Activated B cell treated with CpG ODN at 0.5 μM for 24 hours (primary cell): ENCODE data around the gene DOCK3. TPM values are rescaled to one million over a fixed set of nuclear protein-coding genes. Genes with fewer than 3 reads are reported as not detected.

ENCODE experiments used
- ATAC-seq: fragments of 200-7000 bp; cut with Tn5 transposase; one replicate; pipeline ENCODE4 v1.10.0; 2021; ENCODE audit warnings: low read depth, mild to moderate bottlenecking, moderate library complexity
- CTCF ChIA-PET: fragments of 350-600 bp; sonication (Branson Sonifier 250); formaldehyde crosslinking; loops from one replicate; lab custom pipeline; 2021; ENCODE audit warnings: antibody characterized with exemption; lab: Charles Lee
- POLR2A ChIA-PET: fragments of 350-600 bp; sonication (Branson Sonifier 250); formaldehyde crosslinking; loops from one replicate; lab custom pipeline; 2021; ENCODE audit warnings: antibody characterized with exemption; lab: Charles Lee
- DNase-seq: peaks from one replicate; pipeline ENCODE4 v3.0.0; 2022
- H3K27ac Mint-ChIP-seq: one replicate; pipeline ENCODE4 v1.8.0; 2020; ENCODE audit warnings: mixed read lengths
- H3K27me3 Mint-ChIP-seq: one replicate; pipeline ENCODE4 v1.8.0; 2021; ENCODE audit warnings: mixed read lengths
- H3K36me3 Mint-ChIP-seq: one replicate; pipeline ENCODE4 v1.8.0; 2021; ENCODE audit warnings: low read depth, mixed read lengths
- H3K4me1 Mint-ChIP-seq: one replicate; pipeline ENCODE4 v1.8.0; 2021; ENCODE audit warnings: mixed read lengths
- H3K4me3 Mint-ChIP-seq: one replicate; pipeline ENCODE4 v1.8.0; 2020; ENCODE audit warnings: mild to moderate bottlenecking, mixed read lengths
- H3K9me3 Mint-ChIP-seq: one replicate; pipeline ENCODE4 v1.8.0; 2020; ENCODE audit warnings: mixed read lengths
- CTCF ChIP-seq: fragments of 200-600 bp; IDR thresholded peaks from one replicate; pipeline ENCODE4 v1.8.0; 2022; ENCODE audit warnings: antibody characterized with exemption, mild to moderate bottlenecking
- intact Hi-C: fragments of 100-400 bp; cut with micrococcal nuclease; formaldehyde crosslinking; loops from one replicate; pipeline ENCODE4 v1.15.1; 2024
- total RNA-seq: library from RNA; stranded (reverse); gene quantifications from 2 replicates; pipeline ENCODE4 v1.2.3, GENCODE V29; 2022

DOCK3 gene
- total RNA-seq, 1 donor from 2014 or later, result 0.04 TPM

- Mint-ChIP-seq H3K9me3 (no peaks in the 10 kb centered on the region), H3K4me3 (no peak overlapping the region), H3K36me3 (no peaks in the 10 kb centered on the region), H3K27me3 (no peaks in the 10 kb centered on the region), H3K27ac (no peak overlapping the region), H3K4me1 (peaks cover 31% of the 10 kb centered on the region)
- CTCF ChIA-PET, result no interaction called here
- no peak for TF ChIP-seq CTCF
- ATAC-seq (no peak), DNase-seq (no peak)
- intact Hi-C loops, result no loop called here
- POLR2A ChIA-PET, result no interaction called here
These were observed 41.4 kb upstream of the DOCK3 start for GRCh38 chr3:50633230-50633790.

DNA sequence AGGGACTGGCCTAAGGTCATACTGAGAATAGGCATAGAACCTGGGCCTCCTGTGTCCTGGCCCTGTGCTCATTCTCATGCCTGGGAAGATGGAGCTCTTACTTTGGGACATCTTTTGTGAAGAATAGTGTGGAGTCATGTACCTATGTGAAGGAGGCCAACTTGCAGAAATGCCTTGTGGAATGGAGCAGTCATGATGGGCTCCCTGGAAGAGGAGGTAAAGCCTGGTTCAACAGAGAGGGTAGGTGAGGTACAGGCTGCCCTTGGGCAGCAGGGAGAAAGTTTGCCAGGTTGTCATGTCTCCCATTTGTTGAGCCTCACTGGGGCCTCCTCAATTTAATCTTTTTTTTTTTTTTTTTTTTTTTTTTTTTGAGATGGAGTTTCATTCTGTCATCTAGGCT, 39.7 kb upstream of the DOCK3 start:
- ChIA-PET POLR2A (interaction anchor here (0.6 to 0.7 kb wide), 3 partner anchors 12 to 958 kb away, joined by 3 to 13 read pairs (median 3); no protein-coding TSS in a partner anchor), CTCF (no interaction called here)
- H3K36me3 Mint-ChIP-seq, result peaks cover 3% of the 10 kb centered on the region

GRCh38 chr3:50637011-50637410, 37.7 kb upstream of the DOCK3 start:
- intact Hi-C loops, result no loop called here
- Mint-ChIP-seq H3K4me3 (no peak overlapping the region), H3K4me1 (peaks cover 17% of the 10 kb centered on the region), H3K9me3 (no peaks in the 10 kb centered on the region), H3K27me3 (no peaks in the 10 kb centered on the region), H3K36me3 (peaks cover 20% of the 10 kb centered on the region), H3K27ac (no peak overlapping the region)
- DNase-seq, result no peak
- POLR2A ChIA-PET, result no interaction called here
- no peak for ATAC-seq
- CTCF ChIA-PET, result no interaction called here
- TF ChIP-seq CTCF, result no peak

More for the DNA sequence above, 39.7 kb upstream of the DOCK3 start:
- no peak for DNase-seq
- Mint-ChIP-seq H3K27me3 (no peaks in the 10 kb centered on the region), H3K4me3 (no peak overlapping the region), H3K27ac (no peak overlapping the region), H3K9me3 (no peaks in the 10 kb centered on the region), H3K4me1 (peaks cover 29% of the 10 kb centered on the region)
- intact Hi-C loops, result no loop called here
- no peak for TF ChIP-seq CTCF
- no peak for ATAC-seq

GRCh38 chr3:50637945-50638344, 36.8 kb upstream of the DOCK3 start:
- ATAC-seq, result no peak
- POLR2A ChIA-PET, result no interaction called here
- peaks cover 8% of the 10 kb centered on the region for H3K4me1 Mint-ChIP-seq

DNA sequence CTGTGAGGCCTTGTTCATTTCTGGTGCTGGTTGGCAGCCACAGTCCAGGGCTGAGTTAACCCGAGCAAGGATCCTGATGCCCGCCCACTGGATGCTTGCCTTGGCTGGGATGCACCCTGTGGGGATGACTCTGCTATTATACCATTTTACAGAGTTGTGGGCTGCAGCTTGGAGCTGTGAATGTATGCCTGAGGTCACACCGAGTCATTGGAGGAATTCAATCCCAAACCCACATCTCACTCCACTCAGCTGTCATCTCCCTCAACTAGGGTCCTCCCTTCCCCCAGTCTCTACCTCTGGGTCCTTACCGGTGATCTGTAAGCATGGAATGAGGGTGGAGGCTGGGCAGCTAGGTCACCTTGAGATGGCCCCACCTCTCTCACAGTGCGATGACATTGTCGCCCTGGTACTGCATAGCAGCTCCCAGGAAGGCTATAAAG, 35.7 kb upstream of the DOCK3 start:
- H3K27me3 Mint-ChIP-seq, result no peaks in the 10 kb centered on the region
- H3K27ac Mint-ChIP-seq, result no peak overlapping the region
- no peak for TF ChIP-seq CTCF
- no peak overlapping the region for H3K4me3 Mint-ChIP-seq
- DNase-seq (no peak), ATAC-seq (no peak)
- ChIA-PET CTCF (no interaction called here), POLR2A (no interaction called here)
- no peaks in the 10 kb centered on the region for H3K9me3 Mint-ChIP-seq
- H3K4me1 Mint-ChIP-seq, result no peaks in the 10 kb centered on the region
- intact Hi-C loops, result no loop called here
- peaks cover 38% of the 10 kb centered on the region for H3K36me3 Mint-ChIP-seq

More at GRCh38 chr3:50637945-50638344, 36.8 kb upstream of the DOCK3 start:
- Mint-ChIP-seq H3K27ac (no peak overlapping the region), H3K36me3 (peaks cover 26% of the 10 kb centered on the region), H3K27me3 (no peaks in the 10 kb centered on the region), H3K4me3 (no peak overlapping the region), H3K9me3 (no peaks in the 10 kb centered on the region)
- CTCF ChIA-PET, result no interaction called here
- no peak for TF ChIP-seq CTCF
- intact Hi-C loops, result no loop called here
- no peak for DNase-seq
